H1 (cell line): ENCODE results near the gene UCHL1. TPM values are rescaled to one million over a fixed set of nuclear protein-coding genes. Genes with fewer than 3 reads are reported as not detected.
A peak's percentile ranks its signal among the peaks of the same experiment; 100 is the strongest.

Experiments used
- CTCF ChIA-PET: fragments of 300-600 bp; sonication (Branson Sonifier 250); formaldehyde crosslinking; loops from one replicate; lab custom pipeline; 2021; ENCODE audit not compliant: partially characterized antibody; lab: Charles Lee
- POLR2A ChIA-PET: fragments of 300-600 bp; sonication (Branson Sonifier 250); formaldehyde crosslinking; loops from one replicate; lab custom pipeline; 2021; ENCODE audit warnings: inconsistent platforms; ENCODE audit not compliant: partially characterized antibody; lab: Charles Lee
- DNase-seq, 2 experiments: peaks; one replicate each; pipeline versions ENCODE4 v3.0.0 to v3.0.0-alpha.2; 2010 to 2022; ENCODE audit warnings: low spot score in 2 of 2, low read depth in 1 of 2, mixed read lengths in 1 of 2
- FAIRE-seq: peaks from 2 replicates; lab custom pipeline; 2011; peaks lifted over from hg19 to GRCh38; lab: Jason Lieb, UNC
- H2AFZ ChIP-seq: 2 replicates; pipeline ENCODE4 v1.8.1; 2012; ENCODE audit warnings: low read length, inconsistent platforms
- H2AK5ac ChIP-seq: 2 replicates; pipeline ENCODE4 v1.6.1; 2013; ENCODE audit warnings: low read depth, low read length
- H2BK120ac ChIP-seq: replicated peaks from 2 replicates; pipeline ENCODE3; 2013; ENCODE audit warnings: low read depth, low read length, inconsistent platforms
- H2BK12ac ChIP-seq: 2 replicates; pipeline ENCODE4 v1.6.1; 2013; ENCODE audit warnings: low read depth, low read length
- H2BK15ac ChIP-seq: 2 replicates; pipeline ENCODE4 v1.6.1; 2013; ENCODE audit warnings: low read length
- H2BK20ac ChIP-seq: 2 replicates; pipeline ENCODE4 v1.6.1; 2013; ENCODE audit warnings: low read length
- H2BK5ac ChIP-seq: 2 replicates; pipeline ENCODE4 v1.6.1; 2013; ENCODE audit warnings: low read depth, low read length
- H3K14ac ChIP-seq: 2 replicates; pipeline ENCODE4 v1.6.1; 2013; ENCODE audit warnings: inconsistent platforms; ENCODE audit not compliant: insufficient read length
- H3K18ac ChIP-seq: 2 replicates; pipeline ENCODE4 v1.6.1; 2013; ENCODE audit warnings: low read length; ENCODE audit errors: extremely low read depth
- H3K23ac ChIP-seq: 2 replicates; pipeline ENCODE4 v1.6.1; 2013; ENCODE audit warnings: inconsistent platforms; ENCODE audit not compliant: insufficient read length
- H3K23me2 ChIP-seq: 2 replicates; pipeline ENCODE4 v1.6.1; 2013; ENCODE audit warnings: low read depth, low read length
- H3K27ac ChIP-seq: 2 replicates; pipeline ENCODE4 v1.6.1; 2011; ENCODE audit warnings: low read depth, low read length, inconsistent platforms
- H3K27me3 ChIP-seq, 4 experiments: replicated peaks in 1 of 4; 1 replicate in 1 of 4; 2 replicates in 3 of 4; pipeline versions ENCODE4 v1.6.1 to v1.8.1; 2011 to 2013; ENCODE audit warnings: low read length in 3 of 4, mild to moderate bottlenecking in 3 of 4, inconsistent platforms in 2 of 4, mixed read lengths in 2 of 4, moderate library complexity in 1 of 4; ENCODE audit not compliant: control insufficient read depth in 3 of 4, insufficient read depth in 3 of 4; ENCODE audit errors: extremely low read depth in 1 of 4
- H3K36me3 ChIP-seq, 4 experiments: 2 replicates each; pipeline versions ENCODE4 v1.6.1 to v1.8.1; 2011 to 2013; ENCODE audit warnings: mild to moderate bottlenecking in 4 of 4, low read length in 3 of 4, moderate library complexity in 2 of 4, control low read depth in 1 of 4, inconsistent platforms in 1 of 4; ENCODE audit not compliant: insufficient read depth in 4 of 4, control insufficient read depth in 2 of 4
- H3K4ac ChIP-seq: replicated peaks from 2 replicates; pipeline ENCODE3; 2013; ENCODE audit warnings: low read length, low read depth, mixed read lengths, inconsistent platforms; ENCODE audit not compliant: insufficient read length
- H3K4me1 ChIP-seq, 4 experiments: replicated peaks in 1 of 4; 1 replicate in 1 of 4; 2 replicates in 3 of 4; pipeline versions ENCODE4 v1.6.1 to v1.8.1; 2011 to 2013; ENCODE audit warnings: low read length in 3 of 4, inconsistent platforms in 2 of 4, mixed read lengths in 1 of 4; ENCODE audit not compliant: insufficient read depth in 4 of 4, control insufficient read depth in 3 of 4
- H3K4me2 ChIP-seq, 2 experiments: 2 replicates each; pipeline versions ENCODE4 v1.6.1 to v1.8.1; 2011 to 2013; ENCODE audit warnings: low read depth in 2 of 2, low read length in 2 of 2, control low read depth in 1 of 2, inconsistent platforms in 1 of 2, mild to moderate bottlenecking in 1 of 2; ENCODE audit not compliant: insufficient read depth in 1 of 2
- H3K4me3 ChIP-seq, 4 experiments: fragments of 200-600, 300-600 bp in 1 of 4; sonication (generic), shearing (Covaris generic), sonication (Bioruptor Twin) in 1 of 4; 2 replicates each; pipeline versions ENCODE4 v1.5.1 to v1.8.1; 2011 to 2016; ENCODE audit warnings: low read length in 4 of 4, low read depth in 3 of 4, control low read depth in 2 of 4, inconsistent platforms in 2 of 4, mild to moderate bottlenecking in 2 of 4, mixed read lengths in 1 of 4, moderate library complexity in 1 of 4; ENCODE audit not compliant: insufficient read depth in 2 of 4; ENCODE audit errors: extremely low read depth in 1 of 4
- H3K56ac ChIP-seq: replicated peaks from 2 replicates; pipeline ENCODE3; 2013; ENCODE audit warnings: low read depth, mild to moderate bottlenecking, mixed read lengths, low read length, inconsistent platforms; ENCODE audit not compliant: insufficient read length
- H3K79me1 ChIP-seq: 2 replicates; pipeline ENCODE4 v1.6.1; 2013; ENCODE audit warnings: low read depth, low read length, control low read depth
- H3K79me2 ChIP-seq, 2 experiments: 2 replicates each; pipeline versions ENCODE4 v1.6.1 to v1.8.1; 2012 to 2013; ENCODE audit warnings: low read length in 2 of 2, mild to moderate bottlenecking in 2 of 2, inconsistent platforms in 1 of 2; ENCODE audit not compliant: insufficient read depth in 2 of 2, control insufficient read depth in 1 of 2
- H3K9ac ChIP-seq, 4 experiments: replicated peaks in 1 of 4; 1 replicate in 1 of 4; 2 replicates in 3 of 4; pipeline versions ENCODE4 v1.6.1 to v1.8.1; 2011 to 2013; ENCODE audit warnings: low read depth in 3 of 4, low read length in 3 of 4, control low read depth in 2 of 4, mild to moderate bottlenecking in 2 of 4, moderate library complexity in 2 of 4, inconsistent platforms in 1 of 4; ENCODE audit errors: extremely low read depth in 1 of 4
- H3K9me3 ChIP-seq, 2 experiments: 2 replicates each; pipeline versions ENCODE4 v1.6.1 to v1.8.1; 2012 to 2013; ENCODE audit warnings: mild to moderate bottlenecking in 2 of 2, moderate library complexity in 2 of 2, control low read depth in 1 of 2, inconsistent platforms in 1 of 2, low read depth in 1 of 2, low read length in 1 of 2, mixed read lengths in 1 of 2; ENCODE audit not compliant: insufficient read depth in 2 of 2
- H4K20me1 ChIP-seq, 2 experiments: replicated peaks in 1 of 2; 2 replicates each; pipeline versions ENCODE3 to v1.8.1; 2011 to 2013; ENCODE audit warnings: inconsistent platforms in 2 of 2, low read length in 2 of 2, mild to moderate bottlenecking in 1 of 2; ENCODE audit not compliant: insufficient read depth in 2 of 2, control insufficient read depth in 1 of 2
- H4K5ac ChIP-seq: 2 replicates; pipeline ENCODE4 v1.6.1; 2013; ENCODE audit warnings: low read length, low read depth, mixed read lengths, inconsistent platforms; ENCODE audit not compliant: insufficient read length
- H4K8ac ChIP-seq: 2 replicates; pipeline ENCODE4 v1.8.0; 2013; ENCODE audit warnings: mild to moderate bottlenecking, moderate library complexity, low read length, inconsistent platforms; ENCODE audit not compliant: insufficient read depth; ENCODE audit errors: extremely low read depth
- H4K91ac ChIP-seq: replicated peaks from 2 replicates; pipeline ENCODE3; 2013; ENCODE audit warnings: low read length, mixed read lengths, inconsistent platforms; ENCODE audit not compliant: insufficient read length
- POU5F1 ChIP-seq: IDR thresholded peaks from 2 replicates; pipeline ENCODE4 v1.6.1; 2011; ENCODE audit warnings: low read depth, mild to moderate bottlenecking, low read length, moderate library complexity
- SAP30 ChIP-seq: fragments of 300-600 bp; sonication (generic); IDR thresholded peaks from 2 replicates; pipeline ENCODE4 v1.7.1; 2012; ENCODE audit warnings: low read length, moderate library complexity, mild to moderate bottlenecking, inconsistent platforms; ENCODE audit not compliant: insufficient read depth, insufficient replicate concordance
- SIX5 ChIP-seq: IDR thresholded peaks from 2 replicates; pipeline ENCODE4 v1.6.1; 2011; ENCODE audit warnings: mild to moderate bottlenecking, low read depth, low read length
- SP2 ChIP-seq: IDR thresholded peaks from 2 replicates; pipeline ENCODE4 v1.6.1; 2012; ENCODE audit warnings: mild to moderate bottlenecking, low read length, inconsistent platforms
- WGBS, 2 experiments: shearing (Covaris generic) in 1 of 2; methylation state at CpG; one replicate each; pipeline versions ENCODE4 v1.1.6 to v1.1.7; 2013 to 2015; ENCODE audit warnings: low lambda C conversion rate in 2 of 2, mixed read lengths in 2 of 2, inconsistent platforms in 1 of 2, low coverage in 1 of 2, missing lambda C conversion rate in 1 of 2; ENCODE audit not compliant: insufficient replicate concordance in 2 of 2, insufficient coverage in 1 of 2, insufficient read length in 1 of 2; ENCODE audit errors: extremely low coverage in 1 of 2, missing lambda C conversion rate in 1 of 2; 5-methylcytosine and 5-hydroxymethylcytosine counted together
- polyA plus RNA-seq, 7 experiments: library from polyadenylated mRNA; depleted of rRNA in 3 of 7; stranded (reverse) in 5 of 7; unstranded in 2 of 7; fragments of >200 nt in 5 of 7; fragments of 200-250 nt in 2 of 7; gene quantifications; 1 replicate in 5 of 7; 2 replicates in 1 of 7; 4 replicates in 1 of 7; pipeline versions ENCODE4 v1.2.1 to v1.2.3, GENCODE V29; 2011 to 2013; ENCODE audit warnings: missing spikeins in 2 of 7, mixed read lengths in 2 of 7
- total RNA-seq: library from RNA; stranded (reverse); fragmentation: NEBNext Ultra II Directional; extraction: Animal tissue kit (Norgen Biotek cat#: 25700); gene quantifications from 2 replicates; pipeline ENCODE4 v1.2.1, GENCODE V29; 2021

UCHL1 gene
- total and polyA plus RNA-seq, 2 of the 8 experiments (the other 6 are each of a cell fraction or from before 2014, with no cell fraction given), result 781 to 1,717 TPM

GRCh38 chr4:41214825-41215146 lies 41.9 kb upstream of the UCHL1 start:
- CTCF ChIA-PET, result interaction anchor here (0.6 to 11.0 kb wide), 20 partner anchors 10 to 306 kb away, joined by 3 to 167 read pairs (median 4); no protein-coding TSS in a partner anchor
- H3K27me3 ChIP-seq, result no peaks in the 10 kb centered on the region; a peak in 1 of 7 replicates
- H3K4ac ChIP-seq, result no peak overlapping the region
- peak overlapping the region; percentile 77 for H4K91ac ChIP-seq
- TF ChIP-seq SAP30, result no peak
- no peak for TF ChIP-seq SIX5
- TF ChIP-seq POU5F1, result no peak
- TF ChIP-seq SP2, result no peak
- H3K79me1 ChIP-seq, result peaks cover 4% of the 10 kb centered on the region
- H3K23ac ChIP-seq, result no peak overlapping the region
- peak overlapping the region; percentile 19; the same call in 1 of the 2 replicates for H2BK12ac ChIP-seq
- H2BK120ac ChIP-seq, result no peak overlapping the region
- peak overlapping the region; percentile 75; the same call in 1 of the 2 replicates for H2BK15ac ChIP-seq
- no peak overlapping the region for H2AK5ac ChIP-seq
- H2BK5ac ChIP-seq, result peak overlapping the region; percentile 72
- no peak overlapping the region for H4K8ac ChIP-seq
- H3K4me2 ChIP-seq, result peak overlapping the region; percentile 65 to 94; a peak in 3 of 4 replicates
- H3K14ac ChIP-seq, result no peak overlapping the region
- H3K36me3 ChIP-seq, result no peaks in the 10 kb centered on the region
- H4K20me1 ChIP-seq, result peaks cover 0 to 2% of the 10 kb centered on the region in 2 experiments
- peaks cover 0 to 36% of the 10 kb centered on the region in 2 experiments; a peak in 2 of 4 replicates for H3K79me2 ChIP-seq
- no peak for FAIRE-seq
- peak overlapping the region; percentile 88 for H3K18ac ChIP-seq
- no peak overlapping the region for H3K56ac ChIP-seq
- DNase-seq, result no peak
- no peak overlapping the region for H4K5ac ChIP-seq
- H3K9me3 ChIP-seq, result no peaks in the 10 kb centered on the region
- peaks cover 3 to 11% (median 6%) of the 10 kb centered on the region in 4 experiments; a peak in 6 of 7 replicates for H3K4me1 ChIP-seq
- peaks cover 10% of the 10 kb centered on the region for H3K23me2 ChIP-seq
- WGBS, 2 experiments, result 35% methylated on average over 8 of the region's 8 CpGs; no CpG with 5 or more reads in 1 of the 2 experiments
- H3K4me3 ChIP-seq, result peak overlapping the region in 3 of 4 experiments; percentile 16 to 38 (median 27); a peak in 3 of 8 replicates
- H3K27ac ChIP-seq, result no peak overlapping the region
- peak overlapping the region; percentile 96; the same call in 1 of the 2 replicates for H2AFZ ChIP-seq
- peak overlapping the region; percentile 96 for H2BK20ac ChIP-seq
- POLR2A ChIA-PET, result interaction anchor here (0.7 to 5.6 kb wide), 15 partner anchors 10 to 293 kb away, joined by 3 to 86 read pairs (median 3); partner anchors contain the start of gene UCHL1
- no peak overlapping the region for H3K9ac ChIP-seq
